Melanocyte of skin (primary cell): ENCODE results near the gene TACC3. TPM values are rescaled to one million over a fixed set of nuclear protein-coding genes. Genes with fewer than 3 reads are reported as not detected.

Experiments
- small RNA-seq, 2 donors: library from RNA; depleted of rRNA; stranded (forward); fragments of <200 nt; gene quantifications; one replicate each; pipeline ENCODE3, GENCODE V24; 2012
- total RNA-seq, 2 donors: library from RNA; depleted of rRNA; stranded (reverse); fragments of >200 nt; gene quantifications; 2 replicates each; pipeline ENCODE4 v1.2.3, GENCODE V29; 2012

TACC3 gene
- 10 to 100 TPM; 10.7 to 22.6 TPM for total RNA-seq

GRCh38 chr4:1721003-1721665, at the start of gene TACC3, which contains the start of gene TMEM129:
TACC3 (plus strand) TSS chr4:1721521; CDS start chr4:1723422, 1,901 bp downstream.
TMEM129 (minus strand) TSS chr4:1721323; CDS start chr4:1720837, 486 bp downstream.

GRCh38 chr4:1683736-1684505, 37.4 kb upstream of the TACC3 start, which contains the start of gene FAM53A:
FAM53A (minus strand) TSS chr4:1684313; CDS start chr4:1668741, 15,572 bp downstream.

GRCh38 chr4:1712216-1713002, 8.9 kb upstream of the TACC3 start, which contains the start of gene SLBP:
SLBP (minus strand) TSS chr4:1712319; CDS start chr4:1712188, 131 bp downstream.

GRCh38 chr4:1792832-1793495, 71.6 kb downstream of the TACC3 start, which contains the start of gene FGFR3:
FGFR3 (plus strand) TSS chr4:1793293; CDS start chr4:1793935, 642 bp downstream.

Small RNA genes within 50 kb of the gene (small RNA-seq; reads per million reads assigned to genes)
- 0 reads per million in 2 donors for gene RF00019

Other genes starting within 250 kb of the TACC3 start
- 1 to 10 TPM; 3.1 to 5.0 TPM for gene FAM53A, start 37.2 kb upstream of the TACC3 start, total RNA-seq
- gene SLBP, start 9.2 kb upstream of the TACC3 start, total RNA-seq, result 10 to 100 TPM; 54.4 to 91.2 TPM
- 10 to 100 TPM; 29.0 to 43.4 TPM for gene TMEM129, start 198 bp upstream of the TACC3 start, total RNA-seq
- under 1 TPM; under 0.01 TPM for gene FGFR3, start 71.8 kb downstream of the TACC3 start, total RNA-seq
- 10 to 100 TPM; 77.4 to 95.9 TPM for gene LETM1, start 134.6 kb downstream of the TACC3 start, total RNA-seq
- gene NSD2, start 149.9 kb downstream of the TACC3 start, total RNA-seq, result 10 to 100 TPM; 33.4 to 54.9 TPM